ENCODE data around the gene CXXC5.
"Not testable (repeated sequence)": the region's sequence is repeated elsewhere in the genome, so short reads cannot be mapped to it uniquely, and the experiment has no call there.

Gene CXXC5

GRCh38 chr5:139707445-139708003, 59.4 kb downstream of the CXXC5 start:
- DNase-seq, result no peak
- Mint-ChIP-seq H3K4me3 (no peak overlapping the region), H3K4me1 (ENCODE audit: low read depth) (peaks cover 24% of the 10 kb centered on the region), H3K27me3 (peaks cover 16% of the 10 kb centered on the region), H3K9me3 (no peaks in the 10 kb centered on the region), H3K27ac (no peak overlapping the region), H3K36me3 (ENCODE audit: low read depth) (no peaks in the 10 kb centered on the region)

- DNase-seq, result no peak
- Mint-ChIP-seq H3K4me3 (no peak overlapping the region), H3K36me3 (ENCODE audit: low read depth) (no peaks in the 10 kb centered on the region), H3K27me3 (peaks cover 15% of the 10 kb centered on the region), H3K27ac (no peak overlapping the region), H3K4me1 (ENCODE audit: low read depth) (peaks cover 24% of the 10 kb centered on the region), H3K9me3 (no peaks in the 10 kb centered on the region)
Observed at GRCh38 chr5:139708434-139708861, 60.3 kb downstream of the CXXC5 start.

- no peaks in the 10 kb centered on the region for H3K9me3 Mint-ChIP-seq
- no peak for DNase-seq
- H3K27me3 Mint-ChIP-seq, result peaks cover 13% of the 10 kb centered on the region
- H3K4me1 Mint-ChIP-seq (ENCODE audit: low read depth), result peaks cover 22% of the 10 kb centered on the region
- H3K27ac Mint-ChIP-seq, result no peak overlapping the region
- H3K36me3 Mint-ChIP-seq (ENCODE audit: low read depth), result no peaks in the 10 kb centered on the region
- H3K4me3 Mint-ChIP-seq, result no peak overlapping the region
Observed at GRCh38 chr5:139708877-139709581, 60.9 kb downstream of the CXXC5 start.

GRCh38 chr5:139709582-139710318, 61.6 kb downstream of the CXXC5 start:
- Mint-ChIP-seq H3K4me1 (ENCODE audit: low read depth) (peaks cover 22% of the 10 kb centered on the region), H3K27ac (no peak overlapping the region), H3K4me3 (peak overlapping the region; percentile 44), H3K27me3 (peaks cover 13% of the 10 kb centered on the region), H3K36me3 (ENCODE audit: low read depth) (no peaks in the 10 kb centered on the region), H3K9me3 (no peaks in the 10 kb centered on the region)
- DNase-seq, result peak; percentile 60

GRCh38 chr5:139710319-139711066, 62.3 kb downstream of the CXXC5 start:
- Mint-ChIP-seq H3K9me3 (no peaks in the 10 kb centered on the region), H3K27ac (no peak overlapping the region), H3K27me3 (peaks cover 13% of the 10 kb centered on the region), H3K4me3 (peak overlapping the region; percentile 44), H3K36me3 (ENCODE audit: low read depth) (no peaks in the 10 kb centered on the region), H3K4me1 (ENCODE audit: low read depth) (peaks cover 17% of the 10 kb centered on the region)
- peak; percentile 72 for DNase-seq

GRCh38 chr5:139711067-139711905, 63.1 kb downstream of the CXXC5 start:
- Mint-ChIP-seq H3K4me1 (ENCODE audit: low read depth) (peaks cover 17% of the 10 kb centered on the region), H3K9me3 (no peaks in the 10 kb centered on the region), H3K27me3 (peaks cover 13% of the 10 kb centered on the region), H3K36me3 (ENCODE audit: low read depth) (no peaks in the 10 kb centered on the region), H3K4me3 (peak overlapping the region; percentile 62), H3K27ac (no peak overlapping the region)
- peak; percentile 71 for DNase-seq

GRCh38 chr5:139711906-139712224, 63.7 kb downstream of the CXXC5 start:
- H3K27ac Mint-ChIP-seq, result no peak overlapping the region
- H3K9me3 Mint-ChIP-seq, result no peaks in the 10 kb centered on the region
- peak overlapping the region; percentile 62 for H3K4me3 Mint-ChIP-seq
- H3K27me3 Mint-ChIP-seq, result peaks cover 13% of the 10 kb centered on the region
- peaks cover 17% of the 10 kb centered on the region for H3K4me1 Mint-ChIP-seq (ENCODE audit: low read depth)
- no peaks in the 10 kb centered on the region for H3K36me3 Mint-ChIP-seq (ENCODE audit: low read depth)
- DNase-seq, result no peak

GRCh38 chr5:139712412-139712811, 64.3 kb downstream of the CXXC5 start:
- no peak overlapping the region for H3K27ac Mint-ChIP-seq
- H3K36me3 Mint-ChIP-seq (ENCODE audit: low read depth), result no peaks in the 10 kb centered on the region
- no peak overlapping the region for H3K4me3 Mint-ChIP-seq
- H3K27me3 Mint-ChIP-seq, result peaks cover 13% of the 10 kb centered on the region
- DNase-seq, result no peak
- H3K9me3 Mint-ChIP-seq, result no peaks in the 10 kb centered on the region
- peaks cover 17% of the 10 kb centered on the region for H3K4me1 Mint-ChIP-seq (ENCODE audit: low read depth)

GRCh38 chr5:139713898-139714297, 65.7 kb downstream of the CXXC5 start:
- H3K9me3 Mint-ChIP-seq; H3K4me3 Mint-ChIP-seq; H3K36me3 Mint-ChIP-seq (ENCODE audit: low read depth); DNase-seq; H3K27ac Mint-ChIP-seq: not testable (repeated sequence)
- peaks cover 12% of the 10 kb centered on the region for H3K4me1 Mint-ChIP-seq (ENCODE audit: low read depth)
- H3K27me3 Mint-ChIP-seq, result peaks cover 10% of the 10 kb centered on the region

- H3K36me3 Mint-ChIP-seq (ENCODE audit: low read depth), result peaks cover 4% of the 10 kb centered on the region
- H3K27ac Mint-ChIP-seq, result no peak overlapping the region
- no peaks in the 10 kb centered on the region for H3K4me1 Mint-ChIP-seq (ENCODE audit: low read depth)
- H3K4me3 Mint-ChIP-seq, result no peak overlapping the region
- peaks cover 7% of the 10 kb centered on the region for H3K27me3 Mint-ChIP-seq
- DNase-seq, result no peak
- peaks cover 7% of the 10 kb centered on the region for H3K9me3 Mint-ChIP-seq
Observed at GRCh38 chr5:139717221-139717620, 69.1 kb downstream of the CXXC5 start.

- not testable (repeated sequence) for H3K27ac Mint-ChIP-seq; H3K9me3 Mint-ChIP-seq; H3K36me3 Mint-ChIP-seq (ENCODE audit: low read depth); H3K4me3 Mint-ChIP-seq; H3K27me3 Mint-ChIP-seq; DNase-seq; H3K4me1 Mint-ChIP-seq (ENCODE audit: low read depth)
Observed at GRCh38 chr5:139718403-139718802, 70.3 kb downstream of the CXXC5 start.

GRCh38 chr5:139719970-139720369, 71.8 kb downstream of the CXXC5 start:
- not testable (repeated sequence) for DNase-seq; H3K9me3 Mint-ChIP-seq; H3K27me3 Mint-ChIP-seq; H3K36me3 Mint-ChIP-seq (ENCODE audit: low read depth); H3K27ac Mint-ChIP-seq; H3K4me1 Mint-ChIP-seq (ENCODE audit: low read depth); H3K4me3 Mint-ChIP-seq

GRCh38 chr5:139723986-139724587, 75.9 kb downstream of the CXXC5 start:
- DNase-seq, result no peak
- Mint-ChIP-seq H3K4me1 (ENCODE audit: low read depth) (no peaks in the 10 kb centered on the region), H3K4me3 (no peak overlapping the region), H3K9me3 (peaks cover 2% of the 10 kb centered on the region), H3K27me3 (no peaks in the 10 kb centered on the region), H3K27ac (no peak overlapping the region), H3K36me3 (ENCODE audit: low read depth) (no peaks in the 10 kb centered on the region)

Measured in activated T-cell treated with anti-CD3 and anti-CD28 coated beads, Interleukin-2, amount 50 U/mL, for 24 hours (primary cell).